HepG2 (cell line): Measurements from ENCODE around the gene COX4I2.
"Not testable (repeated sequence)": the region's sequence is repeated elsewhere in the genome, so short reads cannot be mapped to it uniquely, and the experiment has no call there.

Experiments used
- CTCF ChIP-seq: sonication (generic); formaldehyde crosslinking; IDR thresholded peaks from 2 replicates; pipeline ENCODE4 v1.5.0; 2020; ENCODE audit warnings: mild to moderate bottlenecking, missing genetic modification reagents, moderate library complexity
- EP300 ChIP-seq, 3 experiments: sonication (generic) in 1 of 3; formaldehyde crosslinking in 1 of 3; IDR thresholded peaks; 2 replicates each; pipeline versions ENCODE4 v1.5.1 to v1.6.1; 2011 to 2020; ENCODE audit warnings: low read depth in 2 of 3, low read length in 2 of 3, borderline replicate concordance in 1 of 3, improper control_type of control experiment in 1 of 3, mild to moderate bottlenecking in 1 of 3, missing genetic modification reagents in 1 of 3, moderate library complexity in 1 of 3
- IRF9 ChIP-seq: sonication (generic); formaldehyde crosslinking; IDR thresholded peaks from 2 replicates; pipeline ENCODE4 v1.8.0; 2022; ENCODE audit warnings: missing genetic modification reagents, mild to moderate bottlenecking, borderline replicate concordance
- NR2C2 ChIP-seq: sonication (generic); formaldehyde crosslinking; IDR thresholded peaks from 2 replicates; pipeline ENCODE4 v1.4.0; 2020; ENCODE audit warnings: missing genetic modification reagents, mild to moderate bottlenecking, moderate library complexity, borderline replicate concordance
- PHF8 ChIP-seq: sonication (generic); formaldehyde crosslinking; IDR thresholded peaks from 2 replicates; pipeline ENCODE4 v1.5.0; 2020; ENCODE audit warnings: missing genetic modification reagents
- RFX5 ChIP-seq: IDR thresholded peaks from 2 replicates; pipeline ENCODE4 v1.6.1; 2011; ENCODE audit warnings: low read depth, low read length, improper control_type of control experiment
- ZBTB20 ChIP-seq: sonication (generic); formaldehyde crosslinking; IDR thresholded peaks from 2 replicates; pipeline ENCODE4 v1.8.1; 2023; ENCODE audit warnings: missing genetic modification reagents, low read depth, mild to moderate bottlenecking, borderline replicate concordance
- ZNF10 ChIP-seq: sonication (generic); formaldehyde crosslinking; IDR thresholded peaks from 2 replicates; pipeline ENCODE4 v1.4.0; 2020; ENCODE audit warnings: mild to moderate bottlenecking, low read depth, missing genetic modification reagents, borderline replicate concordance
- TF ChIP-seq, protein P1 (sequence below): IDR thresholded peaks from 2 replicates; pipeline ENCODE4 v1.6.1; 2016; ENCODE audit warnings: control low read depth

DNA sequence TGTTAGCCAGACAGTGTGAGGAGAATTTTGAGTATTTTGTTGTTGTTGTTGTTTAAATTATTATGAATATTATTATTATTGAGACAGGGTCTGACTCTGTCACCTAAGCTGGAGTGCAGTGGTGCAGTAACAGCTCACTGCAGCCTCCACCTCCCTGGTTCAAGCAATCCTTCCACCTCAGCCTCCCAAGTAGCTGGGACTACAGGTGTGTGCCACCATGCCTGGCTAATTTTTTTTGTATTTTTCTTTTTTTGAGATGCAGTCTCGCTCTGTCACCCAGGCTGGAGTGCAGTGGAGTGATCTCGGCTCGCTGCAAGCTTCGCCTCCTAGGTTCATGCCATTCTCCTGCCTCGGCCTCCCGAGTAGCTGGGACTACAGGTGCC is 14.6 kb upstream of the COX4I2 start:
- not testable (repeated sequence) for TF ChIP-seq EP300 (IDR thresholded peaks at IDR 0.05; ENCODE audit: low read depth in 2 of 2, low read length in 2 of 2); EP300 (CRISPR knock-in tag; IDR thresholded peaks at IDR 0.05; ENCODE audit: borderline replicate concordance); RFX5; PHF8; ZBTB20 (CRISPR knock-in tag); IRF9 (CRISPR knock-in tag); CTCF; NR2C2 (CRISPR knock-in tag); ZNF10
- TF ChIP-seq, protein P1, sequence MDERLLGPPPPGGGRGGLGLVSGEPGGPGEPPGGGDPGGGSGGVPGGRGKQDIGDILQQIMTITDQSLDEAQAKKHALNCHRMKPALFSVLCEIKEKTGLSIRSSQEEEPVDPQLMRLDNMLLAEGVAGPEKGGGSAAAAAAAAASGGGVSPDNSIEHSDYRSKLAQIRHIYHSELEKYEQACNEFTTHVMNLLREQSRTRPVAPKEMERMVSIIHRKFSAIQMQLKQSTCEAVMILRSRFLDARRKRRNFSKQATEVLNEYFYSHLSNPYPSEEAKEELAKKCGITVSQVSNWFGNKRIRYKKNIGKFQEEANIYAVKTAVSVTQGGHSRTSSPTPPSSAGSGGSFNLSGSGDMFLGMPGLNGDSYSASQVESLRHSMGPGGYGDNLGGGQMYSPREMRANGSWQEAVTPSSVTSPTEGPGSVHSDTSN: not testable (repeated sequence)
